Occipital lobe (tissue), 2 donors: ENCODE data around the gene ENPP6. TPM values are rescaled to one million over a fixed set of nuclear protein-coding genes. Genes with fewer than 3 reads are reported as not detected.
"Not testable (repeated sequence)": the region's sequence is repeated elsewhere in the genome, so short reads cannot be mapped to it uniquely, and the experiment has no call there.

ENCODE experiments used
- DNase-seq: peaks from one replicate; lab custom pipeline; 2025; lab: John Stamatoyannopoulos, UW
- total RNA-seq: library from RNA; depleted of rRNA; stranded (reverse); fragments of >200 nt; gene quantifications from one replicate; pipeline ENCODE4 v1.2.3, GENCODE V29; 2014

Gene ENPP6
- total RNA-seq, 1 donor from 2014 or later, result 0.94 TPM

DNA sequence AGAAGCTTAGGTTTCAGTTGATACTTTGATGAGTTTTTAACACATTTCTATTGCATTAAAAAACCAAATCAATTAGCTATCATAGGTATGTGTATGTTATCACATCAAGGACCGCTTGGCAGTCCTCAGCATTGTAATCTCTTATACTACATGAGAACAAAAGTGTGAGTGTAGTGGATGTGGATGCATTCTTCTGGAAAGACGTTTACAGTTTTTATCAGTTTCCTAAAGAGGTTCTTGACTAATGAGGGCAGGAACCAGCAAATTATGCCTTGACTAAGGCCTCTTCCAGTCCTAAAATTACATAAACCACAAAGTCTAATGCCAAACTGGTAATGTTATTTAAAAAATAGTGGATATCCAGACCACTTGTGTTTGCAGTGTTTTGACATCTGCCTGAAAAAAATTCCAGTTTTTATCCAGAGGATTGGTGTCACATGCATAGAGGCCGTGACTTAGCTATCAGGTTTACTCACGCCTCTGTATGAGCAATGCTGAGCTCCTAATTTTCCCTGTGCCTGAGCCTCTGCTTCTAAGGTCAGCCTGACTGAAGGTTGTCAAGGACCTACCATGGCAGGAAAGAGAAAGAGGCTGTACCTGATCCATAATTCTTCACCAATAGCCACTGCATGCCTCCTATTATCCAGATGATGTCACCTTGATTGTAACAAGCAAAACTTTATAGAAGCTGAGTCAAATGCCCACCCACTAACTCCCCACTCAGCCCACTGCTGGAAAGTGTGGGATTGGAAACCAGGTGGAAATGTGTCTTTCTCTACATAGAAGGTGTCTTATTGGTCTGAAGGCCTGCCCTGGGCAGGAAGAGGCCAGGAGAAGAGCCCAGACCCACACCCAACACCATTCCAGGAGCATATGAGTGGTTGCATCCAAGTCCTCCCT lies 68.7 kb downstream of the ENPP6 start:
- no peak for DNase-seq

DNA sequence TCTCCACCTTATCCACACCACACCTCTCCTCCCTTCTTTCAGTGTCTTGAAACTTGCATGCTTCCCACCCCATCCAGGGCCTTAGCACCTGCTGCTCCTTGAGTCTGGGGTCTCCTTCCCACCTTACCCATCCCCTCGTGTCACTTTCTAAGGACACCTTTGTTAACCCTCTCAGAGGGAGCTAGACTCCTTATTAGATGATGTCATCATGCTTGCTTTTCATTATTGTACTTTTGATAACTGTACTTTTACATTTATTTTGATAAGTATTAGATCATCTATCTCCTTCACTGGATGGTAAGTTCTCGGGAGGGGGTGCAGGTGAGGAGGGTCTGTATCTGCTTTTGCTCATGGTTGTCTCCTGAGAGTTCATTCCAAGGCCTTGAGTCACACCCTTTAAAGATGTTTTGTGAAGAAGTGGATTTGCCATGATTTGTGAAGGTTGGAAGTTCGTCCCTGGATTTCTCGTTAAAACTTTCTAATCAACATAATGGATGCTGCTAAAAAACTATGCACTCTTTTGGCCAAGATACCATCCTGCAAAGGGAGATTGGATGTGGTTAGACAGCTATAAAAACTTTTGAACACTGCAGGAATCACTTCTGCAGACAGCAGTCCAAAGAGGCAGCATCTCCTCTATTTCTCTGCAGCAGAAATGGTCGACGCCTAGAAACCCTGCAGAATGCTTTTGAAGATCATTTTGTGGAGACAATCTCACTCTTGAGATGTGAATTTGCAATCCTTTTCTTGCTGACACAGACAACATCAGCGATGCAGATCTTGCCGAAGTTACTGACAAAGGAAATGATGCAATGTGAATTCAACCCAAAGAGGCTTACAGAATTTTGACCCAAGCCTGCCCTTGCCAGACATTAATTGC lies 69.6 kb downstream of the ENPP6 start:
- DNase-seq, result no peak

DNA sequence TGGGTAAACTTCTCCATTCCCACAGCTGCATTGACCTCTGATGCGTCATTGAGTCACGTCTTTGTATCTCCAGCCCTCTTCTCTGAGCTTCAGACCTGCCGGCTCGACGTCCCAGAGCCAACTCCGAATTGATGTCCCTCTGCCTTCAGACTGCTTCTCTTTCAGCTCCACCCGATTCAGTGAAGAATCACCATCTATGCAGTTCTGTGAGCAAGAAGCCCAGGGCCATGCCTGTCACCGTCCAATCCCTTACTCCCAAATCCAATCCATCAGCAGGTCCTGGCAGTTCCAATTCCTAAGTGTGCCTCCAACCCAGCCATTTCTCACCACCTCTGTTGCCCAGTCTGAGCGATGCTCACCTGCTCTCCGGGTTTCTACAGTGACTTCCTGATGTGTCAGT lies 70.7 kb downstream of the ENPP6 start:
- DNase-seq, result no peak

DNA sequence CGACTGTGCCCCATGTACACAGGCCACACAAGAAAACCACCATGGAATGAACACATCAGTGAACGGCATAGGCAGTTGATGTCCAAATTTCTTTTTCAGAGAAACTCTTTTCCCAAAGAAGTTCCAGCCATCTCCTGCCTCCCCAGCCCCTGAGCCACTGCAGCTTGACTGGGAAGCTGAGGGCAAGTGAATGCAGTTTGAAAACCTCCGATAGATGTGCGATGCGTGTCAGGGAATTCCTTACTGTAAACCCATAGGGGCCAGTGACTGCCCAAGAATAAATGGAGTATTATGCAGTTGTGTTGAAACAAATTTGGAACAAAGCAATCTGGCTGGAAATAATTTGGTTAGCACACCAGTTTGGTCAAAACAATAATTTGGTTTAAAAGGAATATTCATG lies 72.1 kb downstream of the ENPP6 start:
- no peak for DNase-seq

DNA sequence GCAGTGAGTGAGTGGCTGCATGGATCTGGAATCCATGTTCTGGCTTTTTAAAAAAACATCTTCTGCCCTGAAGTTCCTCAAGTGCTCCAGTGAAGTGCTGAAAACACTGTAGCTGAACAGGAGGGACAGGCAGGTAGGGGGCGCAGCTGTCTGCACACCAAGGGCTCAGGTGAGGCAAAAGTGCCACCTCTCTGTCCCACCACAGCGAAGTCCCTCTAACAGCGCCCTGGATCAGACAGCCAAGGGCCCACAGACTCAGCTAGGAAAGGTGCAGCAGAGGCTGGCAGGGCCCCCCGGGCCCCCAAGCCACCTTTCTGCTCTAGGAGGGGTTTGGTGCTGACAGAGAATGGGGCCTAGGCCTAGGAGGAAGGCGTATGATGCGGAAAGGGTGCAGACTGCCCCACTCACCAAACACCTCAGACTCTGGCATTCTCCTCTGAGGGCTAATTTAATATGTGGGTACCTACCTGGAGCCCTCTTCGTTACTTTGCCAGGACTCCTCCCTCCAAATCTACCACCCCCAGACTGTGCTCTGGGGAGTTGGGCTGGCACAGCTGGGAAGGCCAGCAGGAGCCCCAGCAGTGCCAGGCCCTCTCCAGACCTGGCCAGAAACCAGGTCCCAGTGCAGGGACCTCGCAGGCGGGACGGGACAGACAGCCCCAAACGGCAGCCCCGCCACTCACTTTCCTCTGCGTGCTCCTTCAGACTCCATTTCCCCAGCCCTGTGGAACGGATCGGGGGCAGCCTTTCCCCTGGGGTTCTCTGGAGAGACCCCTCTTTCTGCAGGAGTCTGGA lies 73.7 kb downstream of the ENPP6 start:
- DNase-seq, result no peak

DNA sequence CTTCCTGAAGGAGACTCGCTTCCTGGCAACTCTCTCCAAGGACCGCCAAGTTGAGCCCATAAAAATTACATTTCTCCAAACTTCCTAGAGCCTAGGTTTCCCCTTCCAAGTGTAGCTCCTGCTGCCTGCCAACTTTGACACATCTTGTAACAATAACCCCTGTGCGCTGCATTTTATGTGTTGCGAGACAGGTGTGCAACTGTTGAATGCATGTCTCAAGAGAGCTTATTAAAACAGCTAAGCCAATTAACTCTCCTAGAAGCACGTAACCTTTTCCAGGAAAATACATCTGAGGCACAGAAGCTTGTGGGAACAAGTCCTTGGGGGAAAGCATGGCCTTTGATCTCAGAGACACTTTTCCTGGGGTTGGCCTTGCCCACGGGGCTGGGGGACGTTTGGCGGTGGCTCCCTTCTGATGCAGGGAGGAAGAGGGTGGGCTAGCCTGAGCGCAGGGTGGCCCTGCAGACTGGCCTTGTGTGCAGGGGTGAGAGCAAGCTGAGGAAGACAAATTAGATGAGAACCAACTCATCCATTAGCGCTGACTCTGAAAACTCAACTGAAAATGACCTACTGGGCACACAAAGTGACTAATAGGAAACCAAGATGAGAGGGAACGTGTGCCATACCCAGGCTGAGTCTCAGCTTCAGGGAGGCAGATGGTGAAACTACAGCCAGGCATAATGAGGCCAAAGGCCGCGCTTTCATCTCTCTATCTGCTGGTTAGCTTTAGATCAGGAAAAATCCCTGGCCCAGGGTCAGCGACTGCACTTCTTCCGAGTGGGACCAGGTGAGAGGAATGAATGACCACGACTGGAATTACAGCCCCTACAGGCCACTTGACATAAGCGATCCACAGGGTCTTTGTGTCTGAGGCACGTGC lies 75.3 kb downstream of the ENPP6 start:
- DNase-seq, result no peak

DNA sequence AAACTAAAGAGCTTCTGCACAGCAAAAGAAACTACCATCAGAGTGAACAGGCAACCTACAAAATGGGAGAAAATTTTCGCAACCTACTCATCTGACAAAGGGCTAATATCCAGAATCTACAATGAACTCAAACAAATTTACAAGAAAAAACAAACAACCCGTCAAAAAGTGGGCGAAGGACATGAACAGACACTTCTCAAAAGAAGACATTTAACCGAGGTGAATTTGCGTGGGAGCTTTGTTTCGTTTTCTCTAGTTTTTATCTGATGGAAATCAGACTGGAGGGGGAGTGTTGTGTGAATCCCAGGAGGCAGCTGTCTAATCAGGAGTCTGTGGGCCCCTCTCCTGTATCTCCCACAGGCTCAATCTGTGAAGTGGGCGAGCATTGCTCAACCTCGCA lies 76.8 kb downstream of the ENPP6 start:
- not testable (repeated sequence) for DNase-seq

DNA sequence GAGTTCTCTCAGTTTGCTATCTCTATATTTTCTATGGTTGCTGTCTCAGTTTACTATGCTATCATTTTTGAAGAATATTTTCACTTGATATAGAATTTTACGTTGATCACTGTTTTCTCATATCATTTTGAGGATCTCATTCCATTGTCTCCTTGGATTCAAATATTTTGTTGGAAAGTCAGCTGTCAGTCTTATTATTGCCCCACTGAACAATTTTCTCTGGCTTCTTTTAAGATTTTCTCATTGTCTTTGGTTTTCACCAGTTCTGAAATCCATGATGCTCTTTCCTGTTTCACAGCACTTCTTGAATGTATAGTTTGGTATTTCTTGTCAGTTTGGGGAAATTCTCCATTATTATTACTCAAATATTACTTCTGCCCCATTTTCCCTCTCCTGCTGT lies 81.1 kb downstream of the ENPP6 start:
- no peak for DNase-seq

DNA sequence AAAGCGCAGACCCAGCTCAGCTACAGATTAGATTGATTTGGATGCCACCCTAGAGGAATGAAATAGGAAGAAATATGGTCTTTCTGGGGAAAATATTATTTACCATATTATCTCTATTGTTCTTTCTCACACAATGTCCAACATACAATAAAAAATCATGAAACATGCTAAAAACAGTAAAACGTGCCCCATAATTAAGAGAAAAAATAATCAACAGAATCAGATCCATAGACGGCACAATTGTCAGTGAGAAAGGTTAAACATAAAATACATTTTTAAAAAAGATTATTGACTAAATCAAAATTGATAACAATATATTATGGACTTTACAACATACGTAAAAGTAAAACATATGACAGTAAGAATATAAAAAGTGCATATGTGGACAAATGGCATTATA lies 90.9 kb downstream of the ENPP6 start:
- DNase-seq, result no peak

DNA sequence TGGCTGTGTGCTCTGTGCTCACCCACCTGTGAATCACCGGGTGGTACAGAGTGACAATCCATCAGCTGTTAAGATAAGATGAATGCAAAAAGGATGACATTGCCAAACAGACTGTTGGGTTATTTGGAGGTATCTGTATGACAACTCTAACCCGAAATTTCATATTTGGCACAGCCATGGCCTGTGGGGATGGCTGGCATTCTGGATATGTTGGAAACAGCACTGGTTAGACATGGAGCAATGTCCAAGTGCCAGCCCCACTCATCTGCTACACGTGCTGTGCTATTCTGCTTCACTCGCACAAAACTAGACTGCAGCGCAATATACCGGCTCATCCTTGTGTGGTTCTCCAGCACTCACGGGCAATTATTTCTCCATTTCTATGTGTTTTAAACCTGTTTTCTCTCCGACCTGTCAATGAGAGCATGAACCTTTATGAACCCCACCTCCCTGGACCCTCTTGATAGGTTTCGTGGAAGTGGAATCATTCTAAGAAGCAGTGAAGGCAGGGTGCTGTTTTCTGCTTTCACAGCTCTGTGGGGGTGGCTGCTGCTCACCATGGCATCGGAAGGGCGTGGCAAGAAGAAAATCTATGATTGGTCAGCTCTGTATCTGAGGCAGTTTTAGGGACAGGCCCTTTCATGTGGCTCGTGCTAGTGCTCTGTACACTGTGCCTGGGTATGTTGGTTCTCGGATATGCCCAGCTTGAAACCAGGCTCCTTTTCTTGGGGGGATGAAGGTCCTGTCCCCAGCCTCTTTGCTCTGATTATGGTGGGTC lies 94.9 kb downstream of the ENPP6 start:
- DNase-seq, result no peak

DNA sequence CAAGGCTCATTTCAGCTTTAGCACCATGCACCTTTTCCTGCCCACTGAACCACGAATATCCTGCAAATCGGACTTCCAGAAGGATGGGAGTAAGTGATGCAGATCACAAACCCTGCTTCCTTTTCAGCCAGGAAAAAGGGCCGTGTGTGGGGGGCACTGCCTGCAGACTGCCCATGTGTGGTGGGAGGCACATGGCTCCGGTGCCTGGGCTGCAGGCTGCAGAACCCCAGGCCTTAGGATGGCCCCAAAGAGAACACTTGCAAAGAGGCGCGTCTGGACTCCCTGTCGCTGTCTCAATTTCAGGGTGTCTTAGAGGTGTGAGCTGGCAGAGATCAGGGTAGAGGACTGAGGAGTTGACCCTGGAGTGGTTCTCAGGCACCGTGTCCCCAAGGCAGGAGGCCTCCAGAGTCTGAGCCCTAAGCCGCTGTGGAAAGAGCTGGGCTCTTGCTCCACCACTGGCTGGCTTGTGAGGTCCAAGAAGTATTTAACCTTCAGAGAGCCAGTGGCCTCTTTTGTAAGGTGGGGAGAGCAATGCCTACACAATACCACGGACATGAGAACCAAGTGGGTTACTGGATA lies 97.0 kb downstream of the ENPP6 start:
- DNase-seq, result no peak

DNA sequence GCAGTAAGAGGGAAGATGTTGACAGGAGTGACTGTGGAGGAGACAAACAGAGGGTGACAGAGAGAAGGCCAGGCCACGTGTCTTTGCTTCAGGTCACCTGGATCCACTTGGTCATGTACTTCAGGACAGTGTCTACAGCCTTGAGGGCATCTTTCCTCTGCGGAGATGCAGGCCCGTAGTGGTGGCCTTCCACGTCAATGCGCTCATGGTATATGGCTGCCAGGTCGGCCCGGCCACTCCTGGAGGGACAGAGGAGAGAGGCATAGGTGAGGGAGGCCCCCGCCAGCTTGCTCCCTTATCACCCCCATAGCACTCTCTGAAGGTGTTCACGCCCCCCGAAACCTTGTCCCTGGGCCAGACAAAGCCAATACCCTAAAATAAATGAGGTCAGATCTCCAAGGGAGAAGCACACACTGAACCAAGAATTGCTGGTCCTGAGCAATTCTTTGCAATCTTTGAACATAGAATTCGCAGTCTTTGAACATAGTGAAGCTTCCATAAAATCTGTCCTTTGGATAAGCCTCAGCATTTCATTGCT lies 99.9 kb downstream of the ENPP6 start:
- DNase-seq, result no peak

DNA sequence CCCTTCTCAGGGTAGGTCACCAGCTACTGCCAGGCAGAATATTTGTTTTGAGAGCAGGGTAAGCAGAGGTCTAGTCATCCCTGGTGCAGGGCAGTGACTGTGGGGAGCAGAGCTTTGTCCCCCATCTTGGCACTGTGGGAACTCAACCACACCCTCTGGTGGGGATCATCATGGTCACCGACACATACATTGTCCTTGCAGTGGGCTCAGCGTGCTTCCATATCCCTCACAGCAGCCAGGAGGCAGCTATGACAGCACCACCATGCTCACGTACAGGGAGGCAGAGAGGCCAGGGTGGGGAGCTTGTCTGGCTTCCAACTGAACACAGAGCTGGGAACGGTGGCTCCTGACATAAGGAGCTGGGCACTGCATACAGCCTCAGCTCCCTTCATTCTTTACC lies 102.3 kb downstream of the ENPP6 start:
- DNase-seq, result no peak

DNA sequence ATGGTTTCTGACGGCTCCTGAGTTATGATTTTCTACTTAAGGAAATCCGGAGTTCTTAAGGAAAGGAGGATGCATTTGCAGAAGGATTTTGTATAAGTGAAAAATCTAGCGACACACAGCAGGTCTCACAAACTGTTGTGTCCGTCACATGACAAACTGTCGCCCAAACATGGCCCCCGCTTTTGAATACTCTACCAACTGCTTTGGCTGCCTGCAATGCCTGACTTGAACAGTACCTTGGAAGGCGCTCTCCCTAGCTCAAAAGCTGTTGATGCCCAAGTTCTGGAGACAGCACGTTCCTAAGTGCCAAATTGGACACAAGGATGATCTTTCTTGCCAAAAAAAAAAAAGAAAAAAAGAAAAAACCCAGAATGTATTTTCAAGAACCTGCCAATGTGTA lies 103.2 kb downstream of the ENPP6 start:
- DNase-seq, result peak; percentile 71

DNA sequence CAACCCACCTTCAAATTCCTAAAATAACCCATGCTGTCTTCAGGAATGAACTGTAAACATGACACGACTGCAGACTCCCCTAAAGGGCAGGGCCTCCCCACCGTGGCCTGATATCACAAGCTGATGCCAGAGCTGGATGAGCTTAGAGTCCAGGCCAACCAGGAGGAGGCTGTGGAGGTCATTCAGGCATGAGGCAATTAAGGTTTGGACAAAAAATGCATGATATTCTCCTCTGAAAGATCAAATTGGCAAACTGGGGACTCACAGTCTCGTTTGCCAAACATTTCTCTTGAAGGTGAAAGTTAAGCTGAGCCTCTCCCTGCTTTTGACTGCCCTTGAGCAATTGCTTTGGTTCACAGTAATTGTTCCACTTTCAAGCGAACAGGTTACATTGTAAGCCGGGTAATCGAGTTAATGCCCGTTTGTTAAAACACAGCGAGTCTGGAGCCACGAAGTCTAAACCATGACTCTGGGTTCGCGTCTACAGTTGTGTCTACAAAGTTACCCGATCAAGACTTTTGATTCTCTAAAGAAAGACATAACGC lies 105.6 kb downstream of the ENPP6 start:
- no peak for DNase-seq

DNA sequence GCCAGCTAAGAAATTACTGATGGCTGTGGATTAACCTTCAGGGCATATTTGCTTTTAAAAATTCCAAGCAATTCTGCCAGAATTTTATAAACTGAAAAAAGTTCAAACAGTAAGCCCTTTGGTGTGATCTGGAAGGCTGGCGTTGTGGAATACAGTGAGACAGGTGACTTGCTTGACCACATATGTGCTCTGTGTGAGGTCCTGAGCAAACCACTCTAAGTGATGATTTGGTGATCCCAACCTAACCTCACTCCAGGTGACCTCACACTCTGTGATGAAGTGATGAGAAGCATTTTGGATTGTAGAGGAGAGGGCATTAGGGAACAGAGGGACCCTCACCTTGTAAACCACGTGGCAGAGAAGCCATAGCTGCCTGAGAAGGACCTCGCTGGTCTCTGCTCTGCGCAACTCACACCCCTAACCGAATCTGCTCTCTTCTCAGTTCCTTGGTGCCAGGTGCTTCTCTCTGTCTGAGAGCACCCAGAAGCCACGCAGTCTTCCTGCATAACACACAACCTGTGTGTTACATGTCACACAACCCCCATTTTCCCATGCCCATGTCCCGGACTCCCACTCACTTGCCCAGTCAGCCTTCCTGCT lies 106.3 kb downstream of the ENPP6 start:
- no peak for DNase-seq

DNA sequence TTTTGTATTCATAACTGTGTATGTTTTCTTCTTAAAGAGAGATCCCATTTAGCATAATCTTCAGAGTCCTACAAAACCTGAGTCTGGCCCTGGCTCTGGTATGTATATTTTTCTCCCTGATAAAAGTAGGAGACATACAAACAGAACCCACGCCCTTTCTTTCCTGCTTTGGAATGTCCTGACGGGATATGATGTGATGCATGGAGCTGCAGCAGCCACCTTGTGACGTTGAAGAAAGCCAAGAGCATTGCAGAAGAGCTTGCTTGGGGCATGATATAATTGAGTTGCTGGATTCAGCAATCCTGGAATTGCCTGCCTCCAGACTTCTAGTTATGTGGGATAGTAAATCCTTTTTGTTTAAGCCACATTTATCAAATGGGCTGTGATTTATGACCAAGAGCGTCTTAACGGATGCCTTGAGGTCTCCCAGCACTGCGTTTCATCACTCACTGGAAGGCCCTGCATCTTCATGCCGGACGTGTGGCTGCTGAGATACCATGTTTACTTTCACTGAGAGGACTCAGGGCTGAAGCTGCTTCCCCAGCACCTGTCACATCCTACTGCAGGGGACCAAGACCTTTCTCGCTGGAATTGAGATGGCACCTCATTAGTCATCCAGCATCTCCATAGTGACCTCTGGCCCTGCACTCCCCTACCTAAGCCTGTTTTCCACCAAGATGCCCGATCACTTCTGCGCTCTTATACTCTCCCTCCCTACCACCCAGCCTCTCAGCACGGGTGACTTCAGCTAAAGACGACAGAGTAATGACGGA lies 107.0 kb downstream of the ENPP6 start:
- no peak for DNase-seq

DNA sequence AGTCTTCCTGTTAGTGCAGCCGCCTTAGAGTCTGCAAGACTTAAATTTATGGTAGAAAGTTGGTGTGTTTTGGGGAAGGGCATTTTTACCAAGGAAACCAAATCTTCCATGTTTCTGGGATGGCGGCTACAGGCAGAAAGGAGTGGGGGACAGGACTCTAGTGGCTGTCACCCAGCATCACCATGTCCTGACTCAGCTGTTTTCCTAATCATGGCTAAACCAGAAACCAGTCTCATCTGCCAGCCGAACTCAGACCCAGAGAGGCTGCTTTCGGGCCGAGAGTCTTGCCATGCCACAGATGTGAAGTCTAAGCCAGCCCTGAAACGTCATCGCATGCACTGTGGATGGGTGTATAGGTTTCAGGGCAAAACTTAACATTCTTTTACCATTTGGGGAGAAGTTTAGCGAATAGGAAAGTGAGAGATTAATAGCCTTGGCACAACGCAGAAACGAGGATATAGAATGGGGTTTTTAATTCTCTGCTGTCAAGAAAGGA lies 109.6 kb downstream of the ENPP6 start:
- no peak for DNase-seq
